Stimulated activated CD8-positive, alpha-beta memory T cell treated with anti-CD3 and anti-CD28 coated beads, Interleukin-15, amount 100 ng/mL, for 4 hours (primary cell): Measurements from ENCODE around the gene MPP7.
A peak's percentile ranks its signal among the peaks of the same experiment; 100 is the strongest.

Source experiments
- DNase-seq, 2 donors: peaks; one replicate each; pipeline ENCODE4 v3.0.0-alpha.2; 2020; ENCODE audit warnings: low read depth in 2 of 2

Gene MPP7

DNA sequence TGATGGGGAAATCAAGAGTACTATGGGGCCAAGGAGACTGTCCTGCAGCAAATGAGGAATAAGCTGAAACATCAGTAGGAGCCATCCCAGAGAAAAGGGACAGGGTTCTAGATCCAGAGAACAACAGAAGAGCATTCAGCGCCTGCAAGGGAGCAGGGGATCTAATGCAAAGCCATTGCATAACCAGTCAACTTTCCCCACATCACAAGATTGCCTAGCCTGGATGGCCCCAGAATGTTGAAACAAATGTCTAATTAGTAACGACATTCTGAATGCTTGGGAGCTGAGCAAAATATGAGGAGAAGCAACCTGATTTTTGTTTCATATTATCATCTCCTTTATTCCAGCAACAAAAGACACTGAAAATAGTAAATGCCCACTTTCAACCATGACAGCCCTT, 2.7 kb upstream of the MPP7 start:
- no peak for DNase-seq

DNA sequence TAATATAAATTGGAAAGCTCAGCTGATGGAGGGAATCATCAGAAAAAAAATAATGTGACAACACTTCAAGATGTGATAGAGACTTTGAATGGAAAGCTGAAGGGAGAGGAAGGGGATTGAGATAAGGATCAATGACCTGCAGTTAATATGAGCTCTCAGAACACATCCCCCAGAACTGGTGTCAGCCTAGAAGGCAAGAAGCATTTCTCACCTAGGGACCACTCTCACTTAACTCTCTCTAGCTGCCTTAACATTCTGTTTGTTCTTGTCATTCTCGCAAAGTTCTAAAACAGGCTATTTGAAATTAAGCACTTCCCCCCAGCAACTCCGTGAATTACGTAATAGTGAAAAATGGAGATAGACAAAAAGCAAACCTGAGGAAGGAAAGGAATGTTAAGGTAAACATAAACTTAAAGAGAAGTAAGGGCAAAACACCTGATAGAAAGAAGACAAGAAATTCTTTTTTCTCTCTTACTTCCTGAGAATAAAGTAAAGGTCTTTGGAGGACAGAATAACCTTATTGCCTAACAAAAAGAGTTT, 1.2 kb upstream of the MPP7 start:
- no peak for DNase-seq

DNA sequence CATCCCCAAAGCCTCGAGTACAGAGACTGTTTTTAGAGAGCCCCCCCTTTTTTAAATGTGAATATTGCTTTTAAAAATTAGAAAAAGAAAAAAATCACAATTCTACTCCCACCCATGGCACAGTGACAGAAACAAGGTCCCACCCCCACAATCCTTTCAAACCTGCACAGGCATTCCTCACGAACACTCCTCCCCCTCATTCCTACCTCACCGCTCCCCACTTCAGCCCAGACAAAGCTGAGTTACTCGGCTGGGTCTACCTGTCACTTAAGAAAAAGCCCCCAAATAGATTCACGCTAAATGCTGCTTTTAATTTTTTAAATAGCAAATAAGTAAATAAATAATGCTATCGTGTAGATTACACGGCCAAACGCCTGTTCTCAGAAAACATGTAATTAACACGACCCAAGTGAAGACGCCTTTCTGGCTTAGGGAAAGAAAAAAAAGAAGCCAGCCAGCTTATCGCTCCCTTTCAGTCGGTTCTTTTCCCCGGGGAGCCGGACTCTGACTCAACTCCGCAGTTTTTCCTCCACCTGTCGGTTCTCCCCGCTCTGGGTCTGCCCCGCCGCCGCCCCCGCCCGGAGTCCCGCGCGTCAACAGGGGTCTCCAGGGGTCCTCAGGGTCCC, 739 bp downstream of the MPP7 start:
- DNase-seq = no peak

DNA sequence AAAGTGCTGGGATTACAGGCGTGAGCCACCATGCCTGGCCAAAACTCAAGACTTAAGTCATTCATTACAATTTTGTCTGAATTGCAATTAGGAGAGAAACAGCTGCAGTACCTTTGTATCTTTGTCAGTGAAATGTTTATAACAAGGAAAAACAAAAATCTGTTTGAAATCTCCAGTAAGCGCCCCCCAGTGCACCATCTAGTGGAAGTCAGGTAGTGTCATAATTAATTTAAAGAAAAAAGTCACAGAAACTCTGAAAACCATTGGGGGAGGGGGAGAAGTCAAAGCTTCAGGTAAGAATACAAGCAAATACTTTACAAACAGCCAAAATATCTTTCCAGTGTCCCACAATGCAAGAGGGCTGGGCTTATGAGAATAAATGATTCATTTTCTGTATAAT, 2.8 kb downstream of the MPP7 start:
- no peak for DNase-seq

DNA sequence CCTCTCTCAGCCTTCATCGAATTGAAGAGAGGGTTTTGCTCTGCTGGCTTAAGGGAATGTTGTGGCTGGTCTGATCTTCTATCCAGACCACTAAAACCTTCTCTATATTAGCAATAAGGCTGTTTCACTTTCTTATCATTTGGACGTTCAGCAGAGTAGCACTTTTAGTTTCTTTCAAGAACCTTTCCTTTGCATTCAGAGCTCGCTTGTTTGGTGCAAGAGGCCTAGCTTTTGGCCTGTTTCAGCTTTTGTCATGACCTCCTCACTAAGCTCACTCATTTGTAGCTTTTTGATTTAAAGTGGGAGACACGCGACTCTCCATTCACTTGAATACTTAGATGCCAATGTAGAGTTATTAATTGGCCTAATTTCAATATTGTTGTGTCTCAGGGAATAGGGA, 3.9 kb downstream of the MPP7 start:
- DNase-seq = no peak

DNA sequence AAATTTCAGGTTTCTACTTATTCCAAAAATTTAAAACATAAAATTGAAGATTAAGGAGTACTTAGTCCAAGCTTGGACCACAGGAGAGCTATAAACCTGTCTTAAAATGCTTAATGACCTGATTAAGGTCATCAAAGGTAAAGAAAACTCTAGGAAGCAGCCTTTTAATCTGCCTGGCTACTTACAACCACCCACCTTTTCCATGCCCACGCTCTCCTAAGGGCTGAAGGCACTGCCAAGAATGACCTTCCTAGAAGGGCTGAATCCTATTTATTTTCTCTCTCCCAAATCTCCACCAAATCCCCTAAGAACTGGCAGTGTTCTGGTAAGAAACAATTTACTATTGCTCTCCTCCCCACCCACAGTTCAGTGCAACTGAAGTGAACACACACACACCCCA, 6.8 kb downstream of the MPP7 start:
- no peak for DNase-seq

DNA sequence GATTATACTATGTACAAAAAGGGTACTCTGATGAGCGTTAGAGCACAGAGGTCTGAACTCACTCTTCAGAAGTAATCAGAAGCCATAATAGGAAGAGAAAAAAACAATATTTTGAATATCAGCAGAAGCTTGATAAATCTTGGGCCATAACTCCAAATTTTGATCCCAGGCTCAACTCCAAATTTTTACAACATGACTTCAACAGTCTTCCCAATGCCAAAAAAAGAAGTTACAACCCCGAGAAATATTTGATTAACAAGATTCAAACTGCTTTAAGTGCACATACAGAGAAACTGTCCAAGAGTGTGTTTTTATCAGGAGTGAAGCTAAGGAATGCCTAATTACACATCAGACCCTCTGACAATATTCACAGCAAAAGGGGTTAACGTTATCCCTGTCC, 7.5 kb downstream of the MPP7 start:
- no peak for DNase-seq

DNA sequence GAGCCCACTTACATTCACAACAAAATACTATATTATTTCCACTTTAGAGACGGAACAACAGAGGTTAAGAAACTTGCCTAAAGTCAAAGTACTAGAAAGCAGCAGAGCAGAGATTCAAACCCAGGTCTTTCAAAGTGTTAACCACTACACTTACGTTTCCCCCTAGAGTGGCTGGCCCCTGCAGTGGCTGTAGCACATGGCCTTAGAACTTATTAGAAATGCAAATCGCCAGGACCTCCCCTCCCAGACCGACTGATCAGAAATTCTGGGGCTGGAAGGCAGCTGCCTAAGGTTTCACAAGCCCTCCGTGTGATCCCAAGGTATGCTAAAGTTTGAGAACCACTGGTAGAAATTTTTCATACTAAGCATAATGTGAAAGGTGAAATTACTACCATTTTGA, 8.1 kb downstream of the MPP7 start:
- no peak for DNase-seq

DNA sequence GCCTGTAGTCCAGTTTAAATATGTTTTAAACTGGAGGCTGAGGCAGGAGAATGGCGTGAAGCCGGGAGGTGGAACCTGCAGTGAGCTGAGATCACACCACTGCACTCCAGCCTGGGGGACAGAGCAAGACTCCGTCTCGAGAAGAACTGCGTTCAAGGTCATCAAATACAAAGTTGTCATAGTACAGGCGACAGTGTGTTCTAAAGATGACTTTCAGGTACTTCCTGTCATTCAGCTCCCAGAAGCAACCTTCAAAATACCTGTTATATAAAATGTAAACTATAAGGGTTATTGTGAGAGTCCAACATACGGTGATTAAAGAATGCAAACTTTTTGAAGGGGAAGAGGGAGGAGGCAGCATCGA, 8.7 kb downstream of the MPP7 start:
- DNase-seq = no peak

DNA sequence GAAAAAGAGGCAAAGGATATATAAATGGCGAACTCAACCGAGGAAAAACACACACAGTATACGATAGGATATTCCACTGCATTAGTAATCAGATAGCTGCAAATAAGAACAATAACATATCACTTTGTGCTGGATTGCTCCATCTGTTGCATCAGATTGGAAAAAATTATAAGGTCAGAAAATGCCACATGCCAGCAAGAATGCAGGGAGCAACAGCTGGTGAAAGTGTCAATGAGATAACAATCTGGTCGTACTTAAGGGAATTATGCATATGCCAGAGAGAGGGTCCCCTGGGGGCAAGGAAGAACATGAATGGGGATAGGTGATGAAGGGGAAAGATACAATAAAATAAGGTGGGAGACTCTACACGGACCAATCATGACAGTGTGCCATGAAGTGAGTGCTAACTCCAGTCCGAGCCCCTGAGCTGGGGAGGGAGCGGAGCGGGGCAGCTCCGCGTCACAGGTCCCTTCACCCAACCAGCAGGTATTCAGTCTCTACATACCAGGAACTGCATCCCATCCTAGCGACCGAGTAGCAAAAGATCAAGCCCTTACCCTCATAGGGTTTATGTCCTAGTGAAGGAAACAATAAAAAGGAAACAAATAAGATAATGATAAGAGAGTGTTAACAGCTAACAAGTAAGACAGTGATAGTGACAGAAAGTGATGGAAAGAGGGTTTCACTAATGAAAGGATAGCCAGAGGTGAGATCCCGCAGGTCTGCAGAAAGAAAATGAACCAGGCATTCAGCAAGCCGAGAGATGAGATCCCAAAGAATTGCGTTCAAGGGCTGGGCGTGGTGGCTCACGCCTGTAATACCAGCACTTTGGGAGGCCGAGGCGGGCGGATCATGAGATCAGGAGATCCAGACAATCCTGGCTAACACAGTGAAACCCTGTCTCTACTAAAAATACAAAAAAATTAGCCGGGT, 9.4 kb downstream of the MPP7 start:
- DNase-seq = no peak

DNA sequence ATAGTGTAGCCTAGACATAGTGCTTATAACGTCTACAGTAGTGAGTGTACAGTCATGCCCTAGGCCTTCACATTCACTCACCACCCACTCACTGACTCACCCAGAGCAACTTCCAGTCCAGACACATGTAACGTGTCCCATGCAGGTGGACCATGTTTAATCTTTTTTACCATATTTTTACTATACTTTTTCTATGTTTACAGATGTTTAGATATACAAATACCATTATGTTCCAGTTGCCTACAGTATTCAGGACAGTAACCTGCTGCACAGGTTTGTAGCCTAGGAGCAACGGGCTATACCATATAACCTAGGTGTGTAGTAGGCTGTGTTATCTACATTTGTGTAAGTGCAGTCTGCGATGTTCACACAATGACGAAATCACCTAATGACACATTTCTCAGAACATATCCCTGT, 11.0 kb downstream of the MPP7 start:
- peak in 1 of 2 donors; percentile 27 for DNase-seq

DNA sequence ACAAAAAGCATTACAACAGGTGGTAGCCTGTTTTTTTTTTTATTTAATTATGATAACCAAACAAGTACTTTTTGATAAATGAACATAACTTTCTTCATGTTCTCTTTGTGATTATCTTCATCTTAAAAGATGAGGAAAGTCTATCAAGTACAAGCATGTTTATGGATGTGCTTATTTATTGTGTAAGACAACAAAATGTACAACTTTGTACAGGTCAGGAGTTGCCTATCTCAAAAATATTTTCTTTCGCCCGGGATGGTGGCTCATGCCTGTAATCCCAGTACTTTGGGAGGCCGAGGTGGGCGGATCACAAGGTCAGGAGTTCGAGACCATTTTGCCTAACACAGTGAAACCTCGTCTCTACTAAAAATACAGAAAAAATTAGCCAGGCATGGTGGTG, 17.0 kb downstream of the MPP7 start:
- DNase-seq = no peak

DNA sequence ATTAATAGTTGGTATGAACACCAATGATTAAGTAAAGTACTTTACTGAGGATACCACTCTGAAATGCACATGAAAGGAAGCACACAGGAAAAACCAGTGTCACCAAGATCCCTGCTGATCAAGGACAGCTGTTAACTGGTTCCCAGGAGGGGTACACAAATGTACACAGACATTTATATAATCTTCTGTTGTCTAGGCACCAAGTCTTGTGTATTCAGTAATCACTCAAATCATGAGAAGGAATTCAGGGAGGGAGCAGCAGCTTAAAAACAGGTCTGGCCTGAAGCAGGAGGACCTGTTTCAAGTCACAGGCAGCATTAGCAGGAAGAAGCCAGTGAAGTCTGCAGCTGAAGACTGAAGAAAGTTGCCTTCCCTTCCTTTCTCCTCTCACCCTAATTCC, 18.7 kb downstream of the MPP7 start:
- no peak for DNase-seq

DNA sequence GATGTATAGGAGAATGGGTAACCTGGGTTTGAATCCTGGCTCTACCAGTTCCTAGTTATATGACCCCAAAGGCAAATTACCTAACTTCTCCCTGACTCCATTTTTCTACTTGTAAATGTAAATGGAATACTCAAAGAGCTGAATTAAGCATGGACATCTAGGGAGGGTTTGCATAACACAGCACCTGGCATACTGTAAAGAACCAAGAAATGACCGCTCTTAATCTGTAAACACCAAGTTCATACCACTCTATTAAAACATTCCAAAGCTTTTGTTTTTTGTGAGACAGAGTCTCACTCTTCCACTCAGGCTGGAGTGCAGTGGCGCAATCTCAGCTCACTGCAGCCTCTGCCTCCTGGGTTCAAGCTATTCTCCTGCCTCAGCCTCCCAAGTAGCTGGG, 19.6 kb downstream of the MPP7 start:
- DNase-seq = no peak

DNA sequence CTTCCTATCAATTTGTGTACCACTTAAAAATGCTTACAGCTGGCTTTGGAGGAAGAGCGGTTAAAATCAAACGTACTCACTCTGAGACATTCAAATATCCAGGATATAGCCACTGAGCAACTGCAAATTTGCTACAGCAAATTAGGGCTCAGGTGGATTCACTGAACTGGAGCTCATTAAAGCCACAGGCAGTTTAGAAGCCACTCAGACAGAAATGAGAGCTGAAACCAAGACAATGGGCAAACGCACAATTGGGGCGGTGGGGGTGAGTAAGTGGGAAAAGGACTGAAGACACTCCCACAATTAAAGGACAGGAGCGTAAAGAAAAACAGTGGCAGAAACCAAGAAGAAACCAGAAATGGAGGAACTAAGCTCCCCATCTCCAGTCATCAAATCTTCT, 20.5 kb downstream of the MPP7 start:
- DNase-seq = no peak

DNA sequence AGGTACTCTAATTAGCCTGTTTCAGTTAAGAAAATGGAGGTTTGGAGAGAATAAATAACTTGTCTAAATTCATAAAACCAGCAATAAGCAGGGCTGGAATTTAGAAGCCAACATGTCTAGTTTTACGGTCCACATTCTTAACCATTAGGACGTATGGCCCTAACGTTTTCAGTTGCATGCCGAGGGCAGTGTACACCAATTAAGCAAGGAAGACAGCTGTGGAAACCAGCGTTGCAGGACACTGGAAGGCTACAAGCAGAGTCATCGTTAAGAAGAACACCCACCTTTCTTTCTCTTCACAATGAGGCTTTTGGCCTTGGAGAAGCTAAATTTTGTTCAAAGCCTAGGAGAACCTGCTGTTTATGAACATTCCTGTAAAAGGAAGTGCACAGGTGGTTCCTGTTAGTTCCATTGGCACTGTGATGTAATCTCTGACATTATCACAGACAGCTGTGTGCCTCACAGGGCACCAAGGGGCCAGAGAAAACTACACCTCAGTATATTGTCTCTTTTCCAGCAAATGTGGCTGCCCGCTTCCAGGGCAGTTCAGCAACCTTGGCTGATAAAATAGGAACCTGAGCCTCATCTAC, 21.0 kb downstream of the MPP7 start:
- no peak for DNase-seq

DNA sequence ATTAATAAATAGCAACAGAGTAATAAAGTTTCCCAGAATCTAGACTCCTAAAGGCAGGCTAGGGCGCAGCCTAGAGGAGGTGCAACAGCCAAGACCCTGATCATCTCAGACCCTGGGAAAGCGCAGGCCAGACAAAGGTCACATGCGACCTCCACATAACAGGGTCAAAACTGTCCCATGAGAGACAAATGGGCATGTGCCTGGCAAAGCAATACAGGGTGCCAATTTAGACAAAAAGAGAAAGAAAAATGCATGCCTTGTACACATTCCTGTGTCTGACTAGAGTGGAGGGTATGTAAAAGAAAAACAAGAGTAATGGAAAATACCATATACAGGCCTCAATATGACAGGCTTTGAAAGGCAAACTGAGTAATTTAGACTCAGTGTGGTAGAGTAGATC, 22.2 kb downstream of the MPP7 start:
- DNase-seq = no peak

DNA sequence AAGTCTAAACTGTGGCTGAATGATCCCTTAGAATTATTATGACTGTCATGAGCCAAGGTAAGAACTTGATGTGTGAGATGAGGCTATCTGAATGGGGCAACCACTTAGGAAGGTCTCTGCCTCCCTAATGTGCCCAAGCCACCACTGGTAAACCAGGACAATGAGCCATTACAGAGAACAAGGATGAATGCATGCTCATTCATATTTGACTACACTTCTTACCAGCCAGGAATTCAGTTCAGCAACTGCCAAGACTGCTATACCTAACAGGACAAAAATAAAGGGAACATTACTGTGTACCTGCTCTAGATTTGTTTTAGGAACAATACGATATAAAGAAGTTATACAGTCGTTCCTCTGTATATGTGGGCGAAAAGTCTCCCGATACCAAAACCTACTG, 23.0 kb downstream of the MPP7 start:
- DNase-seq = no peak

DNA sequence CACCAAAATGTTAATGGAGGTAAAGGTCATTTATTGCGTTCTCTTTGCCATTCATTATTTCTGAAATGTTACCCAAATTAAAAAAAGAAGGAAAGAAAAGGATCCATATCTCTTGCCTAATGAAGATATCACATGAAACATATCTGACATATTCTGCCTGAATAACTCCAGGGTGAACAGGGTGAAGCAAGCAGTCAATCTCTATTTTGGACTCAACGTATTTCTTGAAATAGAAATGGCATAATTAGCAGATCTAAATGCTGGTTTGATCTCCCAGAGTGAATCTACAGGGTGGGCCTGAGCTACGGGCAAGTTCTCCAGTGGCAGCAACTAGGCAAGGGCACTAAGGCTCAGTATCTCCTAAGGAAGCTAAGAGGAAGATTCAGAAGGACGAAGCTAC, 24.0 kb downstream of the MPP7 start:
- no peak for DNase-seq

DNA sequence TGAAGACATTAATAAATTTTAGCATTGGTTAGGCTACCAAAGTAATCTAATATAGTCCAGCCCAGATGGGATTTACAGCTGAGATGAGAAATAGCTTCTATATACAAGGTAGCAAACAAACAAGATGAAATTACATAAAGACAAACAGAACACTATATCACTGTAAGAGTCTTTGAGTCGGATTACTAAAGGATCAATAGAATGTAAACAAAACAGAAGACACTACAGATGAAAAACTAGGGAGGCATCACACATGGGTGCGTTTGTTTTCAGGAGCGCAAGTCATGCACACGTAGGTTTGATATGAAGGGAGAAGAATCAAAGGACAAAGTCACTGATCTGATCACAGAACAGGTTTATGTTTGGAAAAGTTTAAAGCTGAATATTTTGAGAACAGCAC, 26.5 kb downstream of the MPP7 start:
- DNase-seq = no peak

DNA sequence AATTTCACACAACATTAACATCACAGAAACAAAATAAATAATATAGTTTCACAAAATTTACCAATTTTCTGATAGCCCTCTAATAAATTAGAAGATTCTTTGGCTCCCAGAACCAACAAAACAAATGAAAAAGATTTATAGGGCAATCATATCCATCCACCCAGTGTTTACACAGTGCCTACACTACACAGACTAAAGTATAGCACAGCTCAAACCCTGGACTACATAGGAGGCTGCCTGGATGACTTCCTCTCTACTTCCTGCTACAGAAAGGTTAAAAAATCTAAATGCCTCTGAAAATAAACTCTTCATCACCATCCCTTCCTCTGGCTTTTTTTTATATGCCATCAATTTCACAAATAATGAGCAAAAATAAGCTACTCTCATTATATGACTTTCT, 28.4 kb downstream of the MPP7 start:
- no peak for DNase-seq

DNA sequence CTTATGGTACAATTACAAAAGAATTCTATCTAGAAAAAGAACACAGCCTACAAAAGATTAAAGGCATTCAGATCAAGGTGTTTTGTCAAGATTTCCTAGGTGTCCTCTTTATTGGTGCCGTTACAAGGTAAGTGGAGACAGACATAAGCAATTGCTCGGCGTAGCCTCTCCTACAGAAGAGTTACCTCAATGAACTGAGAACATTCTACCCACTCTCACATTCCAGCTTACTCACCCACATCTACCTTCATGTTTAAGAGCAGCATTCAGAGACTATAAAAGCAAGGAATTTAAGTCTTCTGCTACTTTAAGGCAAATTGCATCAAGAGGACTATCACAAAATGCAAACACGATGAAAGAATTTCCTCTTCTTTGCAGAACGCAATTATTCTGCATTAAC, 29.5 kb downstream of the MPP7 start:
- no peak for DNase-seq
